GM12874 (cell line): ENCODE measurements around the gene KRT35.

Experiments
- TF ChIP-seq, protein P1 (sequence below): IDR thresholded peaks from 2 replicates; pipeline ENCODE4 v1.5.1; 2011; ENCODE audit warnings: low read depth, mild to moderate bottlenecking, control low read depth, low read length, moderate library complexity; ENCODE audit not compliant: insufficient read depth

The KRT35 gene

DNA sequence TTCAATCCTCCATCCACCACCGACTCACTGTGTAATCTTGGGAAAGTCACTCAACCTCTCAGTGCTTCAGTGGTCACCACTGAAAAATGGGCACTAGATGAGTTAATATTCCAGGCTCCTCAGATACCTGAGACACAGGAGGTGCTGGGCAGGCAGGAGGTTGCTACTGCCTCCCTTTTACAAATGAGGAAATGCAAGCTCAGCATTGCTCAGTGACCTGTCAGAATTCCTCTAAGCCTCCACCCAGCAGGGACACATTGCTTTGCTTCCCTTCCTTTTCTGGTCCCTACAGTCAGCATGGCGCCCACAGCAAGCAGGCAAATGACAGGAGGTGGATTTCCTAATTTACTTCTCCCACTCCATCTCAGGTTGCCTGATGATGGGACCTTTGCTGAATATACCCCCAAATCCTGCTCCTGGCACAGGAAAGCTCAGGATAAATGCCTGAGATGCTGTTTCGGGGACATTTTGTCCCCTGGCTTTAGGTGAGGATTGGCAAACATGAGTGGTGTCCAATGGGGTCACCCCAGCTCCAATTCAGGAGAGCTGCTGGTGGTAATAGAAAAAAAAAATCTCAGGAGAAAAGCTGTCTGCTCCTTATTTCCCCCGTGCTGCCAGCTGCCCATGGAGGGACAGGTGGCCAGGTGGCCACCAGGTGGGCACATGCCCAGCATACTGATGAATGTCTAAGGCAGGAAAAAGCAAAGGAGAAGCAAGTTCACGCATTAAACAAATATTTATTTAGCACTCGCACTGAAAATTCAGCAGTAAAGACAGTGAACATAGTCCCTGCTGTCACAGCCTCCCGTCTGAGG, 29.5 kb upstream of the KRT35 start:
- TF ChIP-seq, protein P1, sequence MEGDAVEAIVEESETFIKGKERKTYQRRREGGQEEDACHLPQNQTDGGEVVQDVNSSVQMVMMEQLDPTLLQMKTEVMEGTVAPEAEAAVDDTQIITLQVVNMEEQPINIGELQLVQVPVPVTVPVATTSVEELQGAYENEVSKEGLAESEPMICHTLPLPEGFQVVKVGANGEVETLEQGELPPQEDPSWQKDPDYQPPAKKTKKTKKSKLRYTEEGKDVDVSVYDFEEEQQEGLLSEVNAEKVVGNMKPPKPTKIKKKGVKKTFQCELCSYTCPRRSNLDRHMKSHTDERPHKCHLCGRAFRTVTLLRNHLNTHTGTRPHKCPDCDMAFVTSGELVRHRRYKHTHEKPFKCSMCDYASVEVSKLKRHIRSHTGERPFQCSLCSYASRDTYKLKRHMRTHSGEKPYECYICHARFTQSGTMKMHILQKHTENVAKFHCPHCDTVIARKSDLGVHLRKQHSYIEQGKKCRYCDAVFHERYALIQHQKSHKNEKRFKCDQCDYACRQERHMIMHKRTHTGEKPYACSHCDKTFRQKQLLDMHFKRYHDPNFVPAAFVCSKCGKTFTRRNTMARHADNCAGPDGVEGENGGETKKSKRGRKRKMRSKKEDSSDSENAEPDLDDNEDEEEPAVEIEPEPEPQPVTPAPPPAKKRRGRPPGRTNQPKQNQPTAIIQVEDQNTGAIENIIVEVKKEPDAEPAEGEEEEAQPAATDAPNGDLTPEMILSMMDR = no peak

DNA sequence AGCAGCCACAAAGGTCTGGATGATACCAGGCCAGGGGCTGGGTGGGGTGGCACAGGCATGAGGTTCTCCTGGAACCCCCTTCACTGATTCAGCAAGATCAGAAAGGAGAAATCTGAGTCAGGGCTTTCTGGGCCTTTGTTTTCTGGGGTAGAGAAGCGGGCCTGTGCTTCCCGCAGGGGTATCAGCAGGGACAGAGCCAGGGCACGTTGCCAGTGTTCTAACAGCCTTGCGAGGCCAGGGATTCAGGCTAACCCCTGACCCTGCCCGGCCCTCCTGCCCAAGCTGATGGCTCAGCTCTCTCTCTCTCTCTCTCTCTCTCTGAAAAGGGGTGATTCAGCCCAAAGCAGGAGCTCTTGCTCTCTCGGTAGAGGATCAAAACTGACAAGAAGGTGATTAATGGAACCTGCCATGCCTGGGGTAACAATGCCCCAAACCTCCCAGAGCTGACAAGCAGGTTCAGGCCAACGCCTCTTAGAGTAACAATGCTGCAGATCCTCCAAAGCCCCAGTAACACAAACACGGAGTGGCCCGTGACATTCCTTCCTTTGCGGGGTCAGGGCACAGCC, 26.4 kb upstream of the KRT35 start:
- TF ChIP-seq, protein P1 = no peak

- TF ChIP-seq, protein P1 = no peak
Observed at GRCh38 chr17:41505809-41506767, 25.1 kb upstream of the KRT35 start.

DNA sequence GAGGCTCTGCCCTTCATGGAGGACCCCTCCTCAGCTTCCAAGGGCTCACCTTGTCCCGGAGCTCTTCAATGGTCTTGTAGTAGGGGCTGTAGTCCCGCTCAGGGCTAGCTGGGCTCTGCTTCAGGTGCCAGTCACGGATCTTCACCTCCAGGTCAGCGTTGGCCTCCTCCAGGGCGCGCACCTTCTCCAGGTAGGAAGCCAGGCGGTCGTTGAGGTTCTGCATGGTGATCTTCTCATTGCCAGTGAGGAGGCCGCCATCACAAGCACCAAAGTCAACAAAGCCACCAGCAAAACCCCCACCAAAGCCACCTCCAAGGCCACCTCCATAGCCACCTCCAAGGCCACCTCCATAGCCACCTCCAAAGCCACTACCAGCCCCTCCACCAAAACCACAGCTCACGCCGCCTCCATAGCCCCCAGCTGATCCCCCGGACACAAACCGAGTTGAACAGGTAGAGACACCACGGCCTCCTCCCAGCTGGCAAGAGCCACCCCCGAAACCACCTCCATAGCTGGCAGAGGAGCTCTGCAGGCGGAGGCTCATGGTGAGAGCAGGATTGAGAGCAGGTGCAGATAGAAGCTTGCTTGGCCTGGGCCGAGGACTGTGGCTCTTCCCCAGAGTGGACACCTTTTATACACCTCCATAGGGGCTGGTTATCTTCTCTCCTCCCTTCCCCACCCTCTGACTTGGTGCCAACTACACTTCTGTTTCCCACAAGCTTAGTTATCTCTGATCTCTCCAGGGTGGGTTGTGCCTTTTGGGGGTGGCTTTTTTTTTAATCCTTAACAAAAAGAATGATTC, 24.3 kb upstream of the KRT35 start, which contains the start of gene KRT13:
Gene KRT13 (minus strand): TSS at position 606 of the 802 bp plus-strand sequence. CDS start 62 bp downstream, at position 544.
- TF ChIP-seq, protein P1 = no peak

- TF ChIP-seq, protein P1 = no peak
Observed at GRCh38 chr17:41504246-41504977, 23.5 kb upstream of the KRT35 start.

GRCh38 chr17:41503202-41503601, 22.3 kb upstream of the KRT35 start:
- TF ChIP-seq, protein P1 = no peak
